Gastroesophageal sphincter (tissue), 4 donors: ENCODE results near the gene KANK2. TPM values are rescaled to one million over a fixed set of nuclear protein-coding genes. Genes with fewer than 3 reads are reported as not detected.
A peak's percentile ranks its signal among the peaks of the same experiment; 100 is the strongest.

Source experiments
- ATAC-seq: fragments of 150-250 bp; one replicate; pipeline ENCODE4 v1.9.1; 2016; ENCODE audit warnings: mild to moderate bottlenecking, moderate library complexity
- H3K27ac ChIP-seq, 4 donors: fragments of 200-600 bp; sonication (generic) in 3 of 4; 1 replicate in 3 of 4; 2 replicates in 1 of 4; pipeline ENCODE4 v1.5.1; 2016 to 2019
- H3K27me3 ChIP-seq: fragments of 200-600 bp; sonication (generic); one replicate; pipeline ENCODE4 v1.5.1; 2019
- H3K36me3 ChIP-seq, 2 donors: fragments of 200-600 bp; sonication (generic); one replicate each; pipeline ENCODE4 v1.5.1; 2019; ENCODE audit warnings: control low read depth in 1 of 2
- H3K4me1 ChIP-seq, 3 donors: fragments of 200-600 bp; sonication (generic); 1 replicate in 2 of 3; 2 replicates in 1 of 3; pipeline ENCODE4 v1.5.1; 2016 to 2019; ENCODE audit warnings: control low read depth in 2 of 3
- H3K4me3 ChIP-seq, 2 donors: fragments of 200-600 bp; sonication (generic); one replicate each; pipeline ENCODE4 v1.5.1; 2019; ENCODE audit warnings: mild to moderate bottlenecking in 1 of 2, moderate library complexity in 1 of 2
- H3K9me3 ChIP-seq, 3 donors: fragments of 200-600 bp; sonication (generic); one replicate each; pipeline ENCODE4 v1.5.1; 2017 to 2019; ENCODE audit warnings: control low read depth in 2 of 3
- EP300 ChIP-seq: sonication (generic); formaldehyde crosslinking; IDR thresholded peaks from one replicate; pipeline ENCODE4 v1.6.1; 2017; ENCODE audit warnings: antibody characterized with exemption, mild to moderate bottlenecking
- POLR2A ChIP-seq, 2 donors: fragments of 450-650 bp; IDR thresholded peaks; one replicate each; pipeline ENCODE4 v1.6.1; 2017; ENCODE audit warnings: antibody characterized with exemption in 2 of 2, mild to moderate bottlenecking in 2 of 2, moderate library complexity in 1 of 2
- POLR2AphosphoS5 ChIP-seq: sonication (generic); formaldehyde crosslinking; IDR thresholded peaks from one replicate; pipeline ENCODE4 v1.6.1; 2017; ENCODE audit warnings: antibody characterized with exemption
- WGBS, 2 donors: methylation state at CpG; one replicate each; pipeline ENCODE4 v1.1.5; 2018; ENCODE audit warnings: low coverage in 1 of 2; 5-methylcytosine and 5-hydroxymethylcytosine counted together
- total RNA-seq, 4 donors: library from RNA; depleted of rRNA; stranded (reverse); fragments of >200 nt; gene quantifications; one replicate each; pipeline ENCODE4 v1.1.0, GENCODE V29; 2016
- TF ChIP-seq, protein P1 (sequence below), 4 experiments: fragments of 200-600 bp in 2 of 4; fragments of 450-650 bp in 2 of 4; sonication (generic) in 1 of 4; IDR thresholded peaks; one replicate each; pipeline ENCODE4 v1.5.1; 2017 to 2019; ENCODE audit warnings: antibody characterized with exemption in 4 of 4, mild to moderate bottlenecking in 2 of 4, moderate library complexity in 2 of 4

Gene KANK2
- total RNA-seq, 4 donors from 2014 or later: 913 to 1,808 (median 1,065) TPM

DNA sequence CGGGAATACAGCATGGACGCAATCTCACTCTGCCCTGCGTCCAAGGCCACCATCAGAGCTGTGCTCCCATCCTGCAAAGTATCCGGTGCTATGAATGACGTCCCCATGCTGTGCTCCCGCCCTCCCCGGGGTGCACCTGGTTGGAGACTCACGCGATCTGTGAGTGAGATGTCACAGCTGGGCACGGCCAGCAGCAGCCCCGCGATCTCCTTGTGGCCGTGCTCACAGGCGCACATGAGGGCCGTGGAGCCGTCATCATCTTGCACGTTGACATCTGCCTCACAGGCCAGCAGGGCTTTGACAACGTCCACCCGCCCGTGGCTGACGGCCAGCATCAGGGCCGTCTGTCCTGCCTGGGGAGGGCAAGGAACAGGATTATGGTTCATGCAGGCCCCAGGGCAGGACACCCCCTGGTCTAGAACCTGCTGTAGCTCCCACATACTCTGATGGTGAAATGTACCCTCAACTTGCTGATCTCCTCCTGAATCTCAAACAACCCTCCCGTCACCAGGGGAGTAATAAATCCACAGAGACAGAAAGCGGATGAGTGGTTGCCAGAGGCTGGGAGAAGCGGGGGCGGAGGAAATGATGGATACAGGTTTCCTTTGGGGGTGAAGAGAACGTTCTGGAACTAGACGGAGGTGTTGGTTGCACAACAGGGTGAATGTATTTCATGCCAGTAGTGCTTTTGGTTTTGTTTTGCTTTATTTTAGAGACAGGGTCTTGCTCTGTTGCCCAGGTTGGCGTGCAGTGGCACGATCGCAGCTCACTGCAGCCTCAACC, 27.3 kb downstream of the KANK2 start:
- TF ChIP-seq POLR2AphosphoS5 (peak; percentile 60), POLR2A (IDR thresholded peaks at IDR 0.05) (no peak)
- 68 to 72% methylated on average over 9 to 12 of the region's 31 CpGs for WGBS, 2 donors
- no peak overlapping the region for H3K4me3 ChIP-seq
- H3K36me3 ChIP-seq: peaks cover 0 to 95% of the 10 kb centered on the region in 2 donors
- peak; percentile 20 for ATAC-seq
- H3K27me3 ChIP-seq: no peaks in the 10 kb centered on the region
- H3K4me1 ChIP-seq: peaks cover 5 to 85% (median 26%) of the 10 kb centered on the region in 3 donors
- no peaks in the 10 kb centered on the region for H3K9me3 ChIP-seq
- peak overlapping the region in 3 of 4 donors; percentile 81 to 95 (median 86) for H3K27ac ChIP-seq

DNA sequence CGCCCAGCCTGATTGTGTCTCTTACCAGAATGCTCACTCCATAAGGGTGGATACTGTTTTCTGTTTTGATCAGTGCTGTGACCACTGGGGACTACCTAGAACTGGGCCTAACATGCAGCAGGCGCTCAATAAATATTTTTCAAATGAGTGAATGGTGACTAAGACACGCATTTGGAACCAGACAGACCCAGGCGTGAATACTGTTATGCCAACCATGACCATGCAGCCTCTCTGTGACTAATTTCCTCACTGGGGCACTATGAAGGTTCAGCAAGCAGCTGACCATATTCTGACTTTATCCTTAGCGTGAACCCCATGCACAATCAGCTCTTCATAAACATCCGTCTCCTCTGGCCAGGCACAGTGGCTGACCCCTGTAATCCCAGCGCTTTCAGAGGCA, 28.8 kb downstream of the KANK2 start:
- TF ChIP-seq POLR2A (IDR thresholded peaks at IDR 0.05) (no peak), POLR2AphosphoS5 (peak; percentile 77), EP300 (no peak)
- TF ChIP-seq, protein P1, sequence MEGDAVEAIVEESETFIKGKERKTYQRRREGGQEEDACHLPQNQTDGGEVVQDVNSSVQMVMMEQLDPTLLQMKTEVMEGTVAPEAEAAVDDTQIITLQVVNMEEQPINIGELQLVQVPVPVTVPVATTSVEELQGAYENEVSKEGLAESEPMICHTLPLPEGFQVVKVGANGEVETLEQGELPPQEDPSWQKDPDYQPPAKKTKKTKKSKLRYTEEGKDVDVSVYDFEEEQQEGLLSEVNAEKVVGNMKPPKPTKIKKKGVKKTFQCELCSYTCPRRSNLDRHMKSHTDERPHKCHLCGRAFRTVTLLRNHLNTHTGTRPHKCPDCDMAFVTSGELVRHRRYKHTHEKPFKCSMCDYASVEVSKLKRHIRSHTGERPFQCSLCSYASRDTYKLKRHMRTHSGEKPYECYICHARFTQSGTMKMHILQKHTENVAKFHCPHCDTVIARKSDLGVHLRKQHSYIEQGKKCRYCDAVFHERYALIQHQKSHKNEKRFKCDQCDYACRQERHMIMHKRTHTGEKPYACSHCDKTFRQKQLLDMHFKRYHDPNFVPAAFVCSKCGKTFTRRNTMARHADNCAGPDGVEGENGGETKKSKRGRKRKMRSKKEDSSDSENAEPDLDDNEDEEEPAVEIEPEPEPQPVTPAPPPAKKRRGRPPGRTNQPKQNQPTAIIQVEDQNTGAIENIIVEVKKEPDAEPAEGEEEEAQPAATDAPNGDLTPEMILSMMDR (IDR thresholded peaks at IDR 0.05): no peak
- Histone ChIP-seq H3K4me1 (peaks cover 8 to 98% (median 37%) of the 10 kb centered on the region in 3 donors), H3K4me3 (no peak overlapping the region), H3K36me3 (peaks cover 0 to 87% of the 10 kb centered on the region in 2 donors), H3K9me3 (no peaks in the 10 kb centered on the region), H3K27ac (peak overlapping the region; percentile 21 to 95 (median 84)), H3K27me3 (no peaks in the 10 kb centered on the region)
- WGBS, 2 donors: 45 to 60% methylated on average over 2 to 5 of the region's 7 CpGs
- peak; percentile 8 for ATAC-seq

DNA sequence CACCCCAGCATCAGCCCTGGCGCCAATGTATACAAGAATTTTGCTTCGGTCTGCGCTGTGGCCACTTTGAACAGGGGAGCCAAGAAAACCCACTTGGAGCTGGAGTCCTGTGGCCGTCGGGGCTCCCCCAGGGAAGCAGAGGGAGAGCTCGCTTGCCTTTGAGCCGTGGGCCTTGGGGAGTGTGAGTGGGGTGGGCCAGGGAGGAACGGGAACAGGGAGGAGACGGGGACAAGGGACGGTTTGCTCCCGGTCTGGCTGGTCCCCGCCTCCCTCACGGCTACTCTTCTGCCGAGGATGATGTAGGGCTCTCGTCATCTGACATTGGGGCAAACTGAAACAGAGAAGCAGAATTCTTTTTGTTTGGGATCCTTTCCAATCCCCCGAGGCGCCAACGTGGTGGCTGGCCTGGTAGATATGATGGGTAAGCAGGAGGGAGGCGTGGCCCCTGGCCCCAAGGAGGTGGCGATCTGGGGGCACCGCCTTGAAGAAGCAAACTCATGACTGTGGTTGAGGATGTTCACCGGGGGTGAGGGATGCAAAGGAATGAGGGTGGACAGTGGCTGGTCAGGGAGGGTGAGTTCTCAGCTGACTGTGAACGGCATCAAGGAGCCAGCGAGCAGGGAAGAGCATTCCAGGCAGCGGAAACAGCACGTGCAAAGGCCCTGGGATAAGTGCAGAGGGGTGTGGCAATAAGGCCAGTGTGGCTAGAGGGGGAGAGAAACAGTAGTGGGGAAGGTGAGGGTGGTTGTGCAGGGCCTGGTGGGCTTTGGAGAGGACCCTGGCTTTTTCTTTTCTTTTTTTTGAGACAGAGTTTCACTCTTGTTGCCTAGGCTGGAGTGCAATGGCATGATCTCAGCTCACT, 30.8 kb downstream of the KANK2 start:
- Histone ChIP-seq H3K27me3 (no peaks in the 10 kb centered on the region), H3K4me1 (peaks cover 8 to 98% (median 37%) of the 10 kb centered on the region in 3 donors), H3K36me3 (peaks cover 0 to 74% of the 10 kb centered on the region in 2 donors), H3K27ac (peak overlapping the region; percentile 84 to 95 (median 86)), H3K9me3 (no peaks in the 10 kb centered on the region), H3K4me3 (no peak overlapping the region)
- 41 to 43% methylated on average over 7 of the region's 26 CpGs for WGBS, 2 donors
- ATAC-seq: peak; percentile 31
- peak; percentile 45 for TF ChIP-seq POLR2AphosphoS5
- no peak for TF ChIP-seq EP300

DNA sequence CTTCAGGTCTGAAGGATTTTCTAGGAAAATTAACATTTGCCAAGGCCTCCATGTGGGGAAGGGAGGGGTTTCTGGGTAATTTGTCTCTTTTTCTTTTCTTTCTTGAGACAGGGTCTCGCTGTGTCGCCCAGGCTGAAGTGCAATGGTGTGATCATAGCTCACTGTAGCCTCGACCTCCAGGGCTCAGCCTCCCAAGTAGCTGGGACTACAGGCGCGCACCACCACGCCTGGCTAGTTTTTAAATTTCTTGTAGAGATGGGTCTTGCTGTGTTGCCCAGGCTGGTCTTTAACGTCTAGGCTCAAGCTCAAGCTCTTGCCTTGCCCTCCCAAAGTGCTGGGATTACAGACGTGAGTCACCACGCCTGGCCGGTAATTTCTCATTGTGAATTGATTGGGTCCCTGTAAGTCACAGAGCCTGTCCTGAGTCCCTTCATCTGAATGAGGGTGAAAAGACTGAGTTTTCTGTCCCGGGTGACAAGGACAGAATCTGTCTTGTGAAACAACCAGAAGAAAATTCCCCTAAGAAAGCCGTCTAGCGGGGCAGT, 31.8 kb downstream of the KANK2 start:
- no peak for ATAC-seq
- peaks cover 8 to 98% (median 34%) of the 10 kb centered on the region in 3 donors for H3K4me1 ChIP-seq

DNA sequence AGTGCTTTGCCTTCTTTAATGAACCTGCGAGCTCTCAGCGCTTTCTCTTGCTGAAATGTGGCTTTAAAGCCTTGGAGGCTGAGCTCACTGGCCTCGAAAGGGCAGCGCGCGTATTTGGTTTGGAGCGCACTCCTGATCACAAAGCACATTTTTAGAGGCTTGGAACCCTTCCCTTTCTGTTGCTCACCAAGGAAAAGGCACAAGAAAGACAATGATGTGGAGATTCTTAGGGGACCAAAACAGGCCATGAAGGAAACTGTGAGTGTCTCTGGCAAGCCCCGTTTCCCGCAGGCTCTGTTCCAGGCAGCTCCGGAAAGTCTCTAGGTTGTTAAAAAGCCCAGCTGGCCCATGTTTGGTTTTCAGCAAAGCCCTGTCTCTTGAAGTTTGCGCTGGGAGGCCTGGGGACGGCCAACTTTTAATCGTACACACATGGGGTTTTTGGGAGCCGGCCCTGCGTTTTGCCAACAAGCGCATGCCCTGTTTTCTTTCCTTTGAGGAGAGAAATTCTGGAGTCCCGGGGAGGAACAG, 32.4 kb downstream of the KANK2 start:
- H3K4me1 ChIP-seq: peaks cover 8 to 98% (median 39%) of the 10 kb centered on the region in 3 donors
- H3K9me3 ChIP-seq: no peaks in the 10 kb centered on the region
- H3K36me3 ChIP-seq: peaks cover 0 to 58% of the 10 kb centered on the region in 2 donors
- peak overlapping the region in 1 of 2 donors; percentile 23 for H3K4me3 ChIP-seq
- no peaks in the 10 kb centered on the region for H3K27me3 ChIP-seq
- TF ChIP-seq, protein P1 (IDR thresholded peaks at IDR 0.05): no peak
- TF ChIP-seq POLR2A (IDR thresholded peaks at IDR 0.05): peak in 1 of 2 donors; percentile 18
- TF ChIP-seq POLR2AphosphoS5: peak; percentile 88
- peak overlapping the region; percentile 84 to 95 (median 86) for H3K27ac ChIP-seq
- WGBS, 2 donors: 14 to 32% methylated on average over 6 to 13 of the region's 17 CpGs
- ATAC-seq: peak; percentile 82

More for the DNA sequence above, 31.8 kb downstream of the KANK2 start:
- WGBS, 2 donors: 31 to 40% methylated on average over 1 to 4 of the region's 13 CpGs
- H3K4me3 ChIP-seq: peak overlapping the region in 1 of 2 donors; percentile 23
- H3K27me3 ChIP-seq: no peaks in the 10 kb centered on the region
- peaks cover 0 to 64% of the 10 kb centered on the region in 2 donors for H3K36me3 ChIP-seq
- TF ChIP-seq POLR2AphosphoS5 (peak; percentile 8), EP300 (no peak), POLR2A (IDR thresholded peaks at IDR 0.05) (no peak)
- TF ChIP-seq, protein P1 (IDR thresholded peaks at IDR 0.05): peak in 1 of 4 experiments; percentile 1
- H3K9me3 ChIP-seq: no peaks in the 10 kb centered on the region
- H3K27ac ChIP-seq: peak overlapping the region; percentile 84 to 95 (median 86)
